ENCODE results near the gene DHRS9. TPM values are rescaled to one million over a fixed set of nuclear protein-coding genes. Genes with fewer than 3 reads are reported as not detected.
"Not testable (repeated sequence)": the region's sequence is repeated elsewhere in the genome, so short reads cannot be mapped to it uniquely, and the experiment has no call there.

The DHRS9 gene
- total RNA-seq, 1 experiment from 2014 or later = 0.21 TPM

DNA sequence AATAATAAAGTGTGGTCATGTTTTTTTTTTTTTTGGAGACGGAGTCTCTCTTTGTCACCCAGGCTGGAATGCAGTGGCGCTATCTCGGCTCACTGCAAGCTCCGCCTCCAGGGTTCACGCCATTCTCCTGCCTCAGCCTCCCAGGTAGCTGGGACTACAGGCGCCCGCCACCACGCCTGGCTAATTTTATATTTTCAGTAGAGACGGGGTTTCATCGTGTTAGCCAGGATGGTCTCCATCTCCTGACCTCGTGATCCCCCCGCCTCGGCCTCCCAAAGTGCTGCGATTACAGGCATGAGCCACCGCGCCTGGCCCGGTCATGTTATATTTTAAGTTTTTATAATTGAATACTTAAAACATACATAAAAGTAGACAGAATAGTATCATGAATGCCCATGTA is 5.2 kb upstream of the DHRS9 start:
- DNase-seq (ENCODE audit: low read depth, low spot score); intact Hi-C loops (cut with micrococcal nuclease; ENCODE audit: unreplicated experiment); H3K4me3 ChIP-seq (ENCODE audit: low read depth in 2 of 2, low read length in 2 of 2); H3K4me1 ChIP-seq (ENCODE audit: control insufficient read depth, insufficient read depth, low read length); H3K9me3 ChIP-seq (ENCODE audit: control insufficient read depth, insufficient read depth, low read depth, low read length); H3K36me3 ChIP-seq (ENCODE audit: control insufficient read depth, insufficient read depth, low read length); CTCF ChIA-PET; in situ Hi-C loops (cut with HindIII; ENCODE audit: low pct_unique_long_range_greater_than_20kb, low sequenced_read_pairs); H3K27me3 ChIP-seq (ENCODE audit: control insufficient read depth, insufficient read depth, low read length); H3K27ac ChIP-seq (ENCODE audit: low read length); POLR2A ChIA-PET; ATAC-seq; BruUV-seq (replicated peaks): not testable (repeated sequence)

DNA sequence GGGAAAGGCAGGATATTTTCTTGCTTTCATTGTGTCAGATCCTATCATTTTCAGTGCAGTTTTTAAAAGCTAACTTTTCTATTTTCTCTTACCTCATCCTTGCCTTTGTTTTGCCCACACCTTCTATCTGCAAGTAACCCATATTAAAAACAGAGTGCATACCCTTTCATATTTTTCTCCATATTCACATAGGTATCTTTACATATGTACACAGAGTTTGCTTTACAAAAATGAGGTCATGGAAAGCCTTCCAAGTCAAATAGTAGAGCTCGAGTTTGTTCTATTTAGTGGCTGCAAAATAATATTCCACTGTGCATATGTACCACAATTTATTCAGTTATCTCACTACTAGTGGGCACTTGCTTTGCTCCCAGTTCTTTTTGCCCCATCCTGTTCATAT is 3.9 kb upstream of the DHRS9 start:
- DNase-seq (ENCODE audit: low read depth, low spot score) (no peak), ATAC-seq (no peak)
- H3K27me3 ChIP-seq (ENCODE audit: control insufficient read depth, insufficient read depth, low read length) = no peaks in the 10 kb centered on the region
- TF ChIP-seq POLR2AphosphoS5 (IDR thresholded peaks at IDR 0.05; ENCODE audit: low read depth, low read length) = no peak
- no peak for TF ChIP-seq SIN3A (IDR thresholded peaks at IDR 0.05; ENCODE audit: borderline replicate concordance, insufficient read depth, low read depth, low read length)
- TF ChIP-seq TCF7L2 (IDR thresholded peaks at IDR 0.05; ENCODE audit: low read depth, low read length) = no peak
- TF ChIP-seq, protein P1, sequence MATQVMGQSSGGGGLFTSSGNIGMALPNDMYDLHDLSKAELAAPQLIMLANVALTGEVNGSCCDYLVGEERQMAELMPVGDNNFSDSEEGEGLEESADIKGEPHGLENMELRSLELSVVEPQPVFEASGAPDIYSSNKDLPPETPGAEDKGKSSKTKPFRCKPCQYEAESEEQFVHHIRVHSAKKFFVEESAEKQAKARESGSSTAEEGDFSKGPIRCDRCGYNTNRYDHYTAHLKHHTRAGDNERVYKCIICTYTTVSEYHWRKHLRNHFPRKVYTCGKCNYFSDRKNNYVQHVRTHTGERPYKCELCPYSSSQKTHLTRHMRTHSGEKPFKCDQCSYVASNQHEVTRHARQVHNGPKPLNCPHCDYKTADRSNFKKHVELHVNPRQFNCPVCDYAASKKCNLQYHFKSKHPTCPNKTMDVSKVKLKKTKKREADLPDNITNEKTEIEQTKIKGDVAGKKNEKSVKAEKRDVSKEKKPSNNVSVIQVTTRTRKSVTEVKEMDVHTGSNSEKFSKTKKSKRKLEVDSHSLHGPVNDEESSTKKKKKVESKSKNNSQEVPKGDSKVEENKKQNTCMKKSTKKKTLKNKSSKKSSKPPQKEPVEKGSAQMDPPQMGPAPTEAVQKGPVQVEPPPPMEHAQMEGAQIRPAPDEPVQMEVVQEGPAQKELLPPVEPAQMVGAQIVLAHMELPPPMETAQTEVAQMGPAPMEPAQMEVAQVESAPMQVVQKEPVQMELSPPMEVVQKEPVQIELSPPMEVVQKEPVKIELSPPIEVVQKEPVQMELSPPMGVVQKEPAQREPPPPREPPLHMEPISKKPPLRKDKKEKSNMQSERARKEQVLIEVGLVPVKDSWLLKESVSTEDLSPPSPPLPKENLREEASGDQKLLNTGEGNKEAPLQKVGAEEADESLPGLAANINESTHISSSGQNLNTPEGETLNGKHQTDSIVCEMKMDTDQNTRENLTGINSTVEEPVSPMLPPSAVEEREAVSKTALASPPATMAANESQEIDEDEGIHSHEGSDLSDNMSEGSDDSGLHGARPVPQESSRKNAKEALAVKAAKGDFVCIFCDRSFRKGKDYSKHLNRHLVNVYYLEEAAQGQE (IDR thresholded peaks at IDR 0.05; ENCODE audit: insufficient read depth in 1 of 2, low read depth in 2 of 2, low read length in 1 of 2) = no peak
- TF ChIP-seq, protein P2, sequence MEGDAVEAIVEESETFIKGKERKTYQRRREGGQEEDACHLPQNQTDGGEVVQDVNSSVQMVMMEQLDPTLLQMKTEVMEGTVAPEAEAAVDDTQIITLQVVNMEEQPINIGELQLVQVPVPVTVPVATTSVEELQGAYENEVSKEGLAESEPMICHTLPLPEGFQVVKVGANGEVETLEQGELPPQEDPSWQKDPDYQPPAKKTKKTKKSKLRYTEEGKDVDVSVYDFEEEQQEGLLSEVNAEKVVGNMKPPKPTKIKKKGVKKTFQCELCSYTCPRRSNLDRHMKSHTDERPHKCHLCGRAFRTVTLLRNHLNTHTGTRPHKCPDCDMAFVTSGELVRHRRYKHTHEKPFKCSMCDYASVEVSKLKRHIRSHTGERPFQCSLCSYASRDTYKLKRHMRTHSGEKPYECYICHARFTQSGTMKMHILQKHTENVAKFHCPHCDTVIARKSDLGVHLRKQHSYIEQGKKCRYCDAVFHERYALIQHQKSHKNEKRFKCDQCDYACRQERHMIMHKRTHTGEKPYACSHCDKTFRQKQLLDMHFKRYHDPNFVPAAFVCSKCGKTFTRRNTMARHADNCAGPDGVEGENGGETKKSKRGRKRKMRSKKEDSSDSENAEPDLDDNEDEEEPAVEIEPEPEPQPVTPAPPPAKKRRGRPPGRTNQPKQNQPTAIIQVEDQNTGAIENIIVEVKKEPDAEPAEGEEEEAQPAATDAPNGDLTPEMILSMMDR (IDR thresholded peaks at IDR 0.05) = no peak
- POLR2A ChIA-PET = no interaction called here
- in situ Hi-C loops (cut with HindIII; ENCODE audit: low pct_unique_long_range_greater_than_20kb, low sequenced_read_pairs) = no loop called here
- intact Hi-C loops (cut with micrococcal nuclease; ENCODE audit: unreplicated experiment) = no loop called here
- no peaks in the 10 kb centered on the region for H3K4me1 ChIP-seq (ENCODE audit: control insufficient read depth, insufficient read depth, low read length)
- no peak overlapping the region for H3K27ac ChIP-seq (ENCODE audit: low read length)
- H3K36me3 ChIP-seq (ENCODE audit: control insufficient read depth, insufficient read depth, low read length) = no peaks in the 10 kb centered on the region
- BruUV-seq (replicated peaks) = no TSS peak
- CTCF ChIA-PET = no interaction called here
- no peak overlapping the region for H3K4me3 ChIP-seq (ENCODE audit: low read depth in 2 of 2, low read length in 2 of 2)
- no peaks in the 10 kb centered on the region for H3K9me3 ChIP-seq (ENCODE audit: control insufficient read depth, insufficient read depth, low read depth, low read length)

DNA sequence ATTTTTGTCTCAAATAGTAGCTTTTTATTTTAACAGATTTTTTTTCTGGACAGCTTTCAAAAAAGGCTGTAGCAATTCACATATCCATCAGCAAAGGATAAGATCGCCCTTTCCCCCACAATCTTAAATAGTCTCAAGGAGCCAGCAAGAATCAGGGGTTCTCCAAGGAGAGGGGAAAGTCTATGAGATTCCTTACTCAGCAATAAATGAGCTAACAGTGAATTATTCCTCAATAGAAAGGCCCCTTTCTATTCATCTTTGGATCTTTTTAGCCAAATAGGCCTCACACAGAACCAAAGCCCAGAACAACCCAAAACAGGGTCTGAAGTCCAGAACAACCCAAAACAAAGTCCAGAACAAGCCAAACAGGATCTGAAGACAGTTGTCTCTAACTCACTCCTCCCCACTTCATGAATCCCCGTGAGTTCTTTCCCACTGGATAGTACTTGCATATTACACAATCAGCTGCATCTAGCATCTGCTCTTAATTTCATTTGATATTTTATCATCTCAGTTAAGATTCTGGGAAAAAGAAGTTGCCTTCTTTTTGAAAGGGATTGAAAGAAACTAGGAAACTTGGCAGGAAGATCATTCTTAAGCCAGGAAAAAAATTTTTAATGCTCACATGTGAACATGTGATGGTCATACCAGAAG is 3.4 kb upstream of the DHRS9 start:
- POLR2A ChIA-PET = no interaction called here
- H3K4me1 ChIP-seq (ENCODE audit: control insufficient read depth, insufficient read depth, low read length) = no peaks in the 10 kb centered on the region
- DNase-seq (ENCODE audit: low read depth, low spot score) = no peak
- H3K36me3 ChIP-seq (ENCODE audit: control insufficient read depth, insufficient read depth, low read length) = no peaks in the 10 kb centered on the region
- no peak overlapping the region for H3K27ac ChIP-seq (ENCODE audit: low read length)
- TF ChIP-seq, protein P1 (IDR thresholded peaks at IDR 0.05; ENCODE audit: insufficient read depth in 1 of 2, low read depth in 2 of 2, low read length in 1 of 2) = no peak
- no peak for TF ChIP-seq POLR2AphosphoS5 (IDR thresholded peaks at IDR 0.05; ENCODE audit: low read depth, low read length)
- TF ChIP-seq, protein P2 (IDR thresholded peaks at IDR 0.05) = no peak
- CTCF ChIA-PET = no interaction called here
- H3K27me3 ChIP-seq (ENCODE audit: control insufficient read depth, insufficient read depth, low read length) = no peaks in the 10 kb centered on the region
- intact Hi-C loops (cut with micrococcal nuclease; ENCODE audit: unreplicated experiment) = no loop called here
- no peak for ATAC-seq
- no peak overlapping the region for H3K4me3 ChIP-seq (ENCODE audit: low read depth in 2 of 2, low read length in 2 of 2)
- in situ Hi-C loops (cut with HindIII; ENCODE audit: low pct_unique_long_range_greater_than_20kb, low sequenced_read_pairs) = no loop called here
- no TSS peak for BruUV-seq (replicated peaks)
- no peaks in the 10 kb centered on the region for H3K9me3 ChIP-seq (ENCODE audit: control insufficient read depth, insufficient read depth, low read depth, low read length)
